Endodermal cell (in vitro differentiated cells): ENCODE measurements around the gene C14orf93. TPM values are rescaled to one million over a fixed set of nuclear protein-coding genes. Genes with fewer than 3 reads are reported as not detected.
A peak's percentile ranks its signal among the peaks of the same experiment; 100 is the strongest.

Source experiments
- DNase-seq: peaks from one replicate; pipeline ENCODE4 v3.0.0-alpha.2; 2017
- H3K27ac ChIP-seq: 2 replicates; pipeline ENCODE4 v1.5.1; 2013; ENCODE audit warnings: mild to moderate bottlenecking, low read depth, low read length, moderate library complexity
- H3K27me3 ChIP-seq: 2 replicates; pipeline ENCODE4 v1.6.1; 2013; ENCODE audit warnings: mild to moderate bottlenecking, low read length, moderate library complexity; ENCODE audit not compliant: insufficient read depth, control insufficient read depth, poor library complexity, severe bottlenecking
- H3K36me3 ChIP-seq: 2 replicates; pipeline ENCODE4 v1.7.0; 2013; ENCODE audit warnings: mild to moderate bottlenecking, low read length, moderate library complexity; ENCODE audit not compliant: control insufficient read depth, insufficient read depth
- H3K4me1 ChIP-seq: one replicate; pipeline ENCODE4 v1.7.0; 2013; ENCODE audit warnings: low read length; ENCODE audit not compliant: control insufficient read depth, insufficient read depth
- H3K4me3 ChIP-seq: 2 replicates; pipeline ENCODE4 v1.5.1; 2013; ENCODE audit warnings: mild to moderate bottlenecking, low read length, moderate library complexity
- H3K9ac ChIP-seq: 2 replicates; pipeline ENCODE4 v1.6.1; 2013; ENCODE audit warnings: mild to moderate bottlenecking, low read length, moderate library complexity; ENCODE audit not compliant: poor library complexity, severe bottlenecking; ENCODE audit errors: extremely low read depth
- H3K9me3 ChIP-seq: 2 replicates; pipeline ENCODE4 v1.6.1; 2013; ENCODE audit warnings: mild to moderate bottlenecking, low read length, moderate library complexity; ENCODE audit not compliant: control insufficient read depth
- H3K27ac Mint-ChIP-seq: 2 replicates; pipeline ENCODE4 v1.8.0; 2020; ENCODE audit warnings: mixed read lengths
- H3K27me3 Mint-ChIP-seq: 2 replicates; pipeline ENCODE4 v1.8.0; 2021; ENCODE audit warnings: mild to moderate bottlenecking, mixed read lengths; ENCODE audit not compliant: insufficient read depth
- H3K36me3 Mint-ChIP-seq: 2 replicates; pipeline ENCODE4 v1.8.0; 2020; ENCODE audit warnings: low read depth, mixed read lengths
- H3K4me1 Mint-ChIP-seq: 2 replicates; pipeline ENCODE4 v1.8.0; 2020; ENCODE audit warnings: mixed read lengths
- H3K4me3 Mint-ChIP-seq: 2 replicates; pipeline ENCODE4 v1.8.0; 2020; ENCODE audit warnings: mild to moderate bottlenecking, moderate library complexity, mixed read lengths
- H3K9me3 Mint-ChIP-seq: 2 replicates; pipeline ENCODE4 v1.8.0; 2020; ENCODE audit warnings: mild to moderate bottlenecking, mixed read lengths
- WGBS, 2 experiments: methylation state at CpG; one replicate each; pipeline versions ENCODE4 v1.1.5 to v1.1.7; 2013; ENCODE audit warnings: missing lambda C conversion rate in 2 of 2, mixed read lengths in 1 of 2; ENCODE audit not compliant: insufficient coverage in 1 of 2, insufficient read length in 1 of 2; 5-methylcytosine and 5-hydroxymethylcytosine counted together
- long read RNA-seq, 4 experiments: library from polyadenylated mRNA in 2 of 4; library from RNA in 1 of 4; library from capped mRNA in 1 of 4; stranded (forward) in 3 of 4; unstranded in 1 of 4; transcript quantifications; one replicate each; pipeline ENCODE4 v2.0.0, GENCODE V29; 2020 to 2021; ENCODE audit warnings: inconsistent platforms in 1 of 4
- polyA plus RNA-seq, 2 experiments: library from polyadenylated mRNA; stranded (reverse); fragments of 50-300 nt; gene quantifications; one replicate each; pipeline ENCODE4 v1.2.3, GENCODE V29; 2013
- total RNA-seq, 2 donors: library from RNA; stranded (reverse); fragmentation: NEBNext Ultra II Directional in 1 of 2; extraction: Animal tissue kit (Norgen Biotek cat#: 25700) in 1 of 2; gene quantifications; 2 replicates in 1 of 2; 3 replicates in 1 of 2; pipeline ENCODE4 v1.2.1, GENCODE V29; 2021
- TF ChIP-seq, protein P1 (sequence below): fragments of 200-600 bp; sonication (generic); conservative IDR thresholded peaks from 2 replicates; pipeline ENCODE4 v1.5.0; 2021; ENCODE audit warnings: antibody characterized with exemption, mild to moderate bottlenecking

C14orf93 gene, protein sequence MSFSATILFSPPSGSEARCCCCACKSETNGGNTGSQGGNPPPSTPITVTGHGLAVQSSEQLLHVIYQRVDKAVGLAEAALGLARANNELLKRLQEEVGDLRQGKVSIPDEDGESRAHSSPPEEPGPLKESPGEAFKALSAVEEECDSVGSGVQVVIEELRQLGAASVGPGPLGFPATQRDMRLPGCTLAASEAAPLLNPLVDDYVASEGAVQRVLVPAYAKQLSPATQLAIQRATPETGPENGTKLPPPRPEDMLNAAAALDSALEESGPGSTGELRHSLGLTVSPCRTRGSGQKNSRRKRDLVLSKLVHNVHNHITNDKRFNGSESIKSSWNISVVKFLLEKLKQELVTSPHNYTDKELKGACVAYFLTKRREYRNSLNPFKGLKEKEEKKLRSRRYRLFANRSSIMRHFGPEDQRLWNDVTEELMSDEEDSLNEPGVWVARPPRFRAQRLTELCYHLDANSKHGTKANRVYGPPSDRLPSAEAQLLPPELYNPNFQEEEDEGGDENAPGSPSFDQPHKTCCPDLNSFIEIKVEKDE
- 1 to 10 TPM; 7.0 to 9.4 TPM for total RNA-seq
- 9.6 TPM for polyA plus RNA-seq (2013, experiment 1 of 2)
- polyA plus RNA-seq (2013, experiment 2 of 2): 11.2 TPM
- long read RNA-seq, experiment 1, partial matches to known transcripts: 0 of 1 reads
- long read RNA-seq, experiment 1, other reads (novel, unspliced or antisense): 1 of 1 reads
- long read RNA-seq, experiment 2, transcript C14orf93-201 (7 exons, 3,354 nt): major isoform, 5 of 7 reads
- long read RNA-seq, experiment 2, partial matches to known transcripts: 0 of 7 reads
- long read RNA-seq, experiment 2, other reads (novel, unspliced or antisense): 2 of 7 reads
- long read RNA-seq, experiment 3, transcript C14orf93-201 (7 exons, 3,354 nt): major isoform, 10 of 12 reads
- long read RNA-seq, experiment 3, partial matches to known transcripts: 0 of 12 reads
- long read RNA-seq, experiment 3, other reads (novel, unspliced or antisense): 1 of 12 reads
- long read RNA-seq, experiment 4, partial matches to known transcripts: 1 of 8 reads
- long read RNA-seq, experiment 4, other reads (novel, unspliced or antisense): 3 of 8 reads

DNA sequence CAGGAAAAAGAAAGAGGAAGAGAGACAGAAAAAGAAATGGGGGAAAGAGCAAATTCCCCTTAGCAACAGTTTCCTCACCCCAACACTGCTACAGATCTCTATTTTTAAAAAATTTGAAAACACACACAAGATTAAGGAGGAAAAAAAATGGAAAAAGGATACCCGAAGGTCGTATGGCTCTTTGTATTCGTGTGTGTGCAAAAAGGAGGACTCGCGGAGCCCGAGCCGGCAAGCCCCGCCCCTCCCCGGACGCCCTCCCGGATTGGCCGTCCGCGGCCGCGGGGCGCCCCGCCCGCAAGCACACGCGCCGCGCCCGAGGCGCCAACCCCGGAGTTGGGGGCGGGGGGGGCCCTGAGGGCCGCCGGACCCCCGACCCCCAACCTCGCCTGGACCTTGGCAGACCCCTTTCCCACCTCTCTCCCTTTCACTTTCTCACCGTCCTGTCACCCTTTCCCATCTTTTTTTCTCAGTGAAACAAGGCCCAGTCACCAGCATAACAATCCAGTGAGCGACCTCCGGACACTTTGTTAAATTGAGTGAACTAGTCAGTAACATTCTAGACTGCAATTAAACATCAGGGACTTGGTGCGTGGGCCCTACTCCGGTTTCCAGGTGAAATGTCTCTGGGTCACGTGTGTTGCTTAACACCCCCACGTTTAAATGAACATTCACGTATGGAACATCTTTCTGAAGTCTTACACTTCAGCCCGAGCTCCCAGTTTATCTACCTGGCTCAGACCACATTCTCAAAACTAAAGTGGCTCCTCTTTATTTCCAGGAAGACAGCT is at the start of gene C14orf93:
C14orf93 (minus strand) TSS at position 205 of the 788 bp plus-strand sequence. CDS start 11,120 bp downstream, outside the sequence.
- Histone ChIP-seq H3K9ac (no peak within 1 kb of the TSS), H3K36me3 (no peaks in the 10 kb centered on the region), H3K9me3 (no peaks in the 10 kb centered on the region), H3K27me3 (no peaks in the 10 kb centered on the region), H3K4me3 (peak within 1 kb of the TSS; percentile 74), H3K4me1 (peaks cover 4% of the 10 kb centered on the region), H3K27ac (peak within 1 kb of the TSS; percentile 30)
- H3K36me3 Mint-ChIP-seq: no peaks in the 10 kb centered on the region
- H3K27me3 Mint-ChIP-seq: no peaks in the 10 kb centered on the region
- H3K9me3 Mint-ChIP-seq: peaks cover 3% of the 10 kb centered on the region
- peak within 1 kb of the TSS; percentile 81 for H3K27ac Mint-ChIP-seq
- 14 to 46% methylated on average over 10 to 40 of the region's 40 CpGs for WGBS, 2 experiments
- peak within 1 kb of the TSS; percentile 59 for H3K4me3 Mint-ChIP-seq
- TF ChIP-seq, protein P1, sequence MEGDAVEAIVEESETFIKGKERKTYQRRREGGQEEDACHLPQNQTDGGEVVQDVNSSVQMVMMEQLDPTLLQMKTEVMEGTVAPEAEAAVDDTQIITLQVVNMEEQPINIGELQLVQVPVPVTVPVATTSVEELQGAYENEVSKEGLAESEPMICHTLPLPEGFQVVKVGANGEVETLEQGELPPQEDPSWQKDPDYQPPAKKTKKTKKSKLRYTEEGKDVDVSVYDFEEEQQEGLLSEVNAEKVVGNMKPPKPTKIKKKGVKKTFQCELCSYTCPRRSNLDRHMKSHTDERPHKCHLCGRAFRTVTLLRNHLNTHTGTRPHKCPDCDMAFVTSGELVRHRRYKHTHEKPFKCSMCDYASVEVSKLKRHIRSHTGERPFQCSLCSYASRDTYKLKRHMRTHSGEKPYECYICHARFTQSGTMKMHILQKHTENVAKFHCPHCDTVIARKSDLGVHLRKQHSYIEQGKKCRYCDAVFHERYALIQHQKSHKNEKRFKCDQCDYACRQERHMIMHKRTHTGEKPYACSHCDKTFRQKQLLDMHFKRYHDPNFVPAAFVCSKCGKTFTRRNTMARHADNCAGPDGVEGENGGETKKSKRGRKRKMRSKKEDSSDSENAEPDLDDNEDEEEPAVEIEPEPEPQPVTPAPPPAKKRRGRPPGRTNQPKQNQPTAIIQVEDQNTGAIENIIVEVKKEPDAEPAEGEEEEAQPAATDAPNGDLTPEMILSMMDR: no peak
- H3K4me1 Mint-ChIP-seq: peaks cover 18% of the 10 kb centered on the region
- peak; percentile 88 for DNase-seq

DNA sequence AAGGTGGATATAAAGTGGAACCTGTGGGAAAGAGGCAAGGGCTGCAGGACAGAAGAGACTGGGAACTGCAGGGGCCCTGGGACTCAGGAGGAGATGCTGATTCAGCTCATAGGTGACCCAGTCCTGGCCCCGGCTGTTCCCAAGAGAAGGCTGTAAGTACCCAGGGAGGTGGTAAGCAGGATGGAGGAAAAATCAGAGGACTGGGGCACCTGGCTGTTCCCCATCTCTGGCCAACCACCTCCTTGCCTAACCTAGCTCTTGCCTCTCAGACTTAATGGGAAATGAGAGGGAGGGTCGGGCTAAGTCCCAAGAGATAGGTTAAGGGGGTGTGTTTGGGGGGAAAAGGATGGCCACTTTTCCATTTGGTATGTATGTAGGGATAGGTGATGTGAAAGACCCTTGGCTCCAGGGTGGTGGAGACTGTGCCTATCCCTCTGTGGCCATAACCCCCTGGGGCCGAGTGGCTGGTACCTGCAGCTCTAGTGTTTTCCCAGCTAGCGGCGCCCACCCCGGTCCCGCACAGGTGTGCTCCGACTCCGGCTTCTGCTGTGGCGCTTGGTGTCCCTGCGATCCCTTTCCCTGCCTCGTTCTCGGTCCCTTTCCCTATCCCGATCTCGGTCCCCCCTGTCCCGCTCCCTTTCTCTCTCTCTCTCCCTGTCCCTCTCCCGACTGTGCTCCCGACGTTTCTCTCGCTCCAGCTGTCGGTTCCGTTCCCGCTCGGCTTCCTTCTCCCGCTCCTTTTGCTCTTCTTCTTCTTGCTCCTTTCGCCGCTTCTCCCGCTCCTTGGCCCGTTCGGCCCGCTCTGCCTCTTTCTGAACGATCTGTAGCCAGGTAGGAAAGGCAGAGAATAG is 48.9 kb upstream of the C14orf93 start:
- Histone ChIP-seq H3K27me3 (no peaks in the 10 kb centered on the region), H3K36me3 (peaks cover 51% of the 10 kb centered on the region), H3K27ac (no peak overlapping the region), H3K4me3 (no peak overlapping the region), H3K9me3 (no peaks in the 10 kb centered on the region), H3K9ac (no peak overlapping the region), H3K4me1 (no peaks in the 10 kb centered on the region)
- no peaks in the 10 kb centered on the region for H3K9me3 Mint-ChIP-seq
- H3K27me3 Mint-ChIP-seq: no peaks in the 10 kb centered on the region
- H3K4me1 Mint-ChIP-seq: peaks cover 10% of the 10 kb centered on the region
- peaks cover 45% of the 10 kb centered on the region for H3K36me3 Mint-ChIP-seq
- no peak for DNase-seq
- WGBS, 2 experiments: 93 to 95% methylated on average over 27 to 32 of the region's 32 CpGs
- TF ChIP-seq, protein P1: no peak
- H3K4me3 Mint-ChIP-seq: no peak overlapping the region
- H3K27ac Mint-ChIP-seq: no peak overlapping the region
